Keratinocyte (primary cell): ENCODE results near the gene ENTPD8.

ENCODE experiments used
- EZH2 ChIP-seq: IDR thresholded peaks from one replicate; pipeline ENCODE4 v1.6.1; 2012; ENCODE audit warnings: inconsistent platforms, mild to moderate bottlenecking, low read length, moderate library complexity
- TF ChIP-seq, protein P1 (sequence below), 3 experiments: IDR thresholded peaks in 1 of 3; conservative IDR thresholded peaks in 1 of 3; optimal IDR thresholded peaks in 1 of 3; 2 replicates in 2 of 3; 3 replicates in 1 of 3; pipeline versions ENCODE3 to v1.5.1; 2011; ENCODE audit warnings: low read length in 3 of 3, mild to moderate bottlenecking in 3 of 3, moderate library complexity in 2 of 3, control low read depth in 1 of 3, inconsistent platforms in 1 of 3; ENCODE audit not compliant: insufficient read depth in 2 of 3; ENCODE audit errors: extremely low read depth in 1 of 3

DNA sequence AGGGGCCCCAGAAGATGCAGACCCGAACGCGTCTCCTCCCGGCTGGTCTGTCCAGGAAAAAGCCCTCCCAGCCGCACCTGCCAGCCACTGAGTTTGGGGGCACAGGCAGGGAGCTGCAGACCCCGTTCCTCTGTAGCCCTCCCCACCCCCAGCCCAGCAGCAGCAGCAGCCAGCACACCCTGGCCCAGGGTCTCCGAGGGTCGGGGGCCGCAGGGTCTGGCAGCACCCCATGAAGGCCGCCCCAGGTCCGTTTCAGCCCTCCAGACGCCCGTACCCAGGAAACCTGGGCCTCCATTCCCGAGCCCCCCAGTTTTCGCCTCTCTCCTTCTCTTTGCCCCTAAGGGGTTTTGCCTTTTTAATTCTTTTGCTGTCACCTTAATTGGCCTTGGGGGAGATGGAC, 37.9 kb downstream of the ENTPD8 start:
- TF ChIP-seq, protein P1, sequence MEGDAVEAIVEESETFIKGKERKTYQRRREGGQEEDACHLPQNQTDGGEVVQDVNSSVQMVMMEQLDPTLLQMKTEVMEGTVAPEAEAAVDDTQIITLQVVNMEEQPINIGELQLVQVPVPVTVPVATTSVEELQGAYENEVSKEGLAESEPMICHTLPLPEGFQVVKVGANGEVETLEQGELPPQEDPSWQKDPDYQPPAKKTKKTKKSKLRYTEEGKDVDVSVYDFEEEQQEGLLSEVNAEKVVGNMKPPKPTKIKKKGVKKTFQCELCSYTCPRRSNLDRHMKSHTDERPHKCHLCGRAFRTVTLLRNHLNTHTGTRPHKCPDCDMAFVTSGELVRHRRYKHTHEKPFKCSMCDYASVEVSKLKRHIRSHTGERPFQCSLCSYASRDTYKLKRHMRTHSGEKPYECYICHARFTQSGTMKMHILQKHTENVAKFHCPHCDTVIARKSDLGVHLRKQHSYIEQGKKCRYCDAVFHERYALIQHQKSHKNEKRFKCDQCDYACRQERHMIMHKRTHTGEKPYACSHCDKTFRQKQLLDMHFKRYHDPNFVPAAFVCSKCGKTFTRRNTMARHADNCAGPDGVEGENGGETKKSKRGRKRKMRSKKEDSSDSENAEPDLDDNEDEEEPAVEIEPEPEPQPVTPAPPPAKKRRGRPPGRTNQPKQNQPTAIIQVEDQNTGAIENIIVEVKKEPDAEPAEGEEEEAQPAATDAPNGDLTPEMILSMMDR (optimal IDR thresholded peaks at IDR 0.05 in 1 of 3, IDR thresholded peaks at IDR 0.05 in 1 of 3, conservative IDR thresholded peaks at IDR 0.05 in 1 of 3; ENCODE audit: extremely low read depth in 1 of 3, insufficient read depth in 2 of 3, low read length in 3 of 3), result no peak
- TF ChIP-seq EZH2, result no peak
